PC-9 (cell line): Measurements from ENCODE around the gene DGKD. TPM values are rescaled to one million over a fixed set of nuclear protein-coding genes. Genes with fewer than 3 reads are reported as not detected.

Experiments used
- BruUV-seq: library from RNA; stranded (reverse); fragments of 400-500 nt; replicated peaks from 2 replicates; lab custom pipeline; 2021; lab: Mats Ljungman, UMichigan
- CTCF ChIA-PET: fragments of 300-600 bp; sonication (Branson Sonifier 250); formaldehyde crosslinking; loops from one replicate; lab custom pipeline; 2022; ENCODE audit warnings: antibody characterized with exemption; lab: Charles Lee
- POLR2A ChIA-PET: fragments of 300-600 bp; sonication (Branson Sonifier 250); formaldehyde crosslinking; loops from one replicate; lab custom pipeline; 2022; ENCODE audit warnings: antibody characterized with exemption; ENCODE audit not compliant: unreplicated experiment; lab: Charles Lee
- DNase-seq, 2 experiments: peaks; one replicate each; pipeline versions ENCODE4 v3.0.0 to v3.0.0-alpha.2; 2015 to 2022; ENCODE audit warnings: mixed read lengths in 1 of 2
- H2AFZ ChIP-seq: fragments of 200-600 bp; sonication (generic); 2 replicates; pipeline ENCODE4 v1.8.1; 2017; ENCODE audit warnings: antibody characterized with exemption
- H3F3A ChIP-seq: fragments of 200-600 bp; sonication (generic); 2 replicates; pipeline ENCODE4 v1.8.1; 2017; ENCODE audit warnings: antibody characterized with exemption, mild to moderate bottlenecking, low read depth; ENCODE audit not compliant: insufficient read depth
- H3K27ac ChIP-seq: fragments of 200-600 bp; sonication (generic); 2 replicates; pipeline ENCODE4 v1.6.1; 2016; ENCODE audit warnings: mixed run types
- H3K27me3 ChIP-seq: fragments of 200-600 bp; sonication (generic); 2 replicates; pipeline ENCODE4 v1.6.1; 2016; ENCODE audit warnings: low read depth, mixed run types; ENCODE audit not compliant: insufficient read depth
- H3K36me3 ChIP-seq: fragments of 200-600 bp; sonication (generic); 2 replicates; pipeline ENCODE4 v1.6.1; 2016; ENCODE audit warnings: low read depth, mixed run types
- H3K4me1 ChIP-seq: fragments of 200-600 bp; sonication (generic); replicated peaks from 2 replicates; pipeline ENCODE4 v1.6.1; 2016; ENCODE audit warnings: mixed run types; ENCODE audit not compliant: insufficient read depth
- H3K4me2 ChIP-seq: fragments of 200-600 bp; sonication (generic); 2 replicates; pipeline ENCODE4 v1.6.1; 2017; ENCODE audit warnings: mixed run types
- H3K4me3 ChIP-seq: fragments of 200-600 bp; sonication (generic); 2 replicates; pipeline ENCODE4 v1.6.1; 2016; ENCODE audit warnings: mixed run types
- H3K79me2 ChIP-seq: fragments of 200-600 bp; sonication (generic); 2 replicates; pipeline ENCODE4 v1.6.1; 2017; ENCODE audit warnings: low read depth, mixed run types
- H3K9me2 ChIP-seq: fragments of 200-600 bp; sonication (generic); 2 replicates; pipeline ENCODE4 v1.8.1; 2017; ENCODE audit warnings: mild to moderate bottlenecking; ENCODE audit not compliant: insufficient read depth
- H3K9me3 ChIP-seq: fragments of 200-600 bp; sonication (generic); 2 replicates; pipeline ENCODE4 v1.8.1; 2016; ENCODE audit warnings: low read depth; ENCODE audit not compliant: insufficient read depth
- H4K20me1 ChIP-seq: fragments of 200-600 bp; sonication (generic); 2 replicates; pipeline ENCODE4 v1.8.1; 2017; ENCODE audit not compliant: insufficient read depth
- CTCF ChIP-seq: fragments of 200-600 bp; sonication (generic); conservative IDR thresholded peaks from 2 replicates; pipeline ENCODE4 v1.6.1; 2017; ENCODE audit warnings: mixed run types, antibody characterized with exemption, mild to moderate bottlenecking, moderate library complexity
- EZH2 ChIP-seq: fragments of 200-600 bp; sonication (generic); IDR thresholded peaks from 2 replicates; pipeline ENCODE4 v1.8.0; 2017; ENCODE audit warnings: antibody characterized with exemption, low read depth
- intact Hi-C: fragments of 100-400 bp; cut with micrococcal nuclease; formaldehyde crosslinking; loops from one replicate; pipeline ENCODE4 v1.10.0; 2022; ENCODE audit not compliant: unreplicated experiment
- total RNA-seq: library from RNA; stranded (reverse); gene quantifications from 2 replicates; pipeline ENCODE4 v1.2.3, GENCODE V29; 2021

DGKD gene
- total RNA-seq, 1 experiment from 2014 or later = 59.5 TPM

- Histone ChIP-seq H2AFZ (no peak overlapping the region), H3K27me3 (no peaks in the 10 kb centered on the region), H3F3A (peaks cover 20% of the 10 kb centered on the region; the same call in 1 of the 2 replicates), H3K36me3 (peaks cover 11% of the 10 kb centered on the region), H4K20me1 (no peaks in the 10 kb centered on the region), H3K27ac (no peak overlapping the region), H3K9me2 (no peaks in the 10 kb centered on the region; the same call in 1 of the 2 replicates), H3K4me3 (no peak overlapping the region), H3K4me2 (no peak overlapping the region), H3K9me3 (no peaks in the 10 kb centered on the region), H3K4me1 (peaks cover 13% of the 10 kb centered on the region), H3K79me2 (peaks cover 25% of the 10 kb centered on the region; the same call in 1 of the 2 replicates)
- no peak for DNase-seq
- intact Hi-C loops = no loop called here
- CTCF ChIA-PET = no interaction called here
- TF ChIP-seq CTCF (no peak), EZH2 (no peak)
- POLR2A ChIA-PET = no interaction called here
- no TSS peak for BruUV-seq
These were observed 80.5 kb downstream of the DGKD start for GRCh38 chr2:233434666-233435330.

GRCh38 chr2:233435436-233436190 lies 81.3 kb downstream of the DGKD start:
- ChIA-PET POLR2A (no interaction called here), CTCF (no interaction called here)
- Histone ChIP-seq H3K4me2 (no peak overlapping the region), H4K20me1 (no peaks in the 10 kb centered on the region), H3K27ac (no peak overlapping the region), H2AFZ (no peak overlapping the region), H3K4me3 (no peak overlapping the region), H3K9me3 (no peaks in the 10 kb centered on the region), H3K36me3 (peaks cover 17% of the 10 kb centered on the region), H3K79me2 (peaks cover 24% of the 10 kb centered on the region; the same call in 1 of the 2 replicates), H3K9me2 (no peaks in the 10 kb centered on the region; the same call in 1 of the 2 replicates), H3K4me1 (peaks cover 7% of the 10 kb centered on the region), H3F3A (peaks cover 14% of the 10 kb centered on the region; the same call in 1 of the 2 replicates), H3K27me3 (no peaks in the 10 kb centered on the region)
- no TSS peak for BruUV-seq
- intact Hi-C loops = no loop called here
- TF ChIP-seq EZH2 (no peak), CTCF (no peak)
- no peak for DNase-seq

- no peak overlapping the region for H3K4me2 ChIP-seq
- no peak overlapping the region for H2AFZ ChIP-seq
- POLR2A ChIA-PET = no interaction called here
- no peaks in the 10 kb centered on the region for H4K20me1 ChIP-seq
- no peak for DNase-seq
- no peak overlapping the region for H3K27ac ChIP-seq
- H3K9me2 ChIP-seq = no peaks in the 10 kb centered on the region; the same call in 1 of the 2 replicates
- BruUV-seq = no TSS peak
- CTCF ChIA-PET = no interaction called here
- peaks cover 17% of the 10 kb centered on the region for H3K36me3 ChIP-seq
- no peak overlapping the region for H3K4me3 ChIP-seq
- no peak for TF ChIP-seq CTCF
- no peak for TF ChIP-seq EZH2
- peaks cover 11% of the 10 kb centered on the region; the same call in 1 of the 2 replicates for H3F3A ChIP-seq
- intact Hi-C loops = no loop called here
- H3K9me3 ChIP-seq = no peaks in the 10 kb centered on the region
- peaks cover 1% of the 10 kb centered on the region for H3K4me1 ChIP-seq
- H3K79me2 ChIP-seq = peaks cover 18% of the 10 kb centered on the region; the same call in 1 of the 2 replicates
- no peaks in the 10 kb centered on the region for H3K27me3 ChIP-seq
These were observed 81.9 kb downstream of the DGKD start for GRCh38 chr2:233436191-233436581.
